ENCODE data around the gene TGM2. TPM values are rescaled to one million over a fixed set of nuclear protein-coding genes. Genes with fewer than 3 reads are reported as not detected.
A peak's percentile ranks its signal among the peaks of the same experiment; 100 is the strongest.

TGM2 gene
- total and polyA plus RNA-seq, 9 of the 15 experiments (the other 6 are each of a cell fraction or from before 2014, with no cell fraction given): 5.5 to 78.5 (median 37.6) TPM

DNA sequence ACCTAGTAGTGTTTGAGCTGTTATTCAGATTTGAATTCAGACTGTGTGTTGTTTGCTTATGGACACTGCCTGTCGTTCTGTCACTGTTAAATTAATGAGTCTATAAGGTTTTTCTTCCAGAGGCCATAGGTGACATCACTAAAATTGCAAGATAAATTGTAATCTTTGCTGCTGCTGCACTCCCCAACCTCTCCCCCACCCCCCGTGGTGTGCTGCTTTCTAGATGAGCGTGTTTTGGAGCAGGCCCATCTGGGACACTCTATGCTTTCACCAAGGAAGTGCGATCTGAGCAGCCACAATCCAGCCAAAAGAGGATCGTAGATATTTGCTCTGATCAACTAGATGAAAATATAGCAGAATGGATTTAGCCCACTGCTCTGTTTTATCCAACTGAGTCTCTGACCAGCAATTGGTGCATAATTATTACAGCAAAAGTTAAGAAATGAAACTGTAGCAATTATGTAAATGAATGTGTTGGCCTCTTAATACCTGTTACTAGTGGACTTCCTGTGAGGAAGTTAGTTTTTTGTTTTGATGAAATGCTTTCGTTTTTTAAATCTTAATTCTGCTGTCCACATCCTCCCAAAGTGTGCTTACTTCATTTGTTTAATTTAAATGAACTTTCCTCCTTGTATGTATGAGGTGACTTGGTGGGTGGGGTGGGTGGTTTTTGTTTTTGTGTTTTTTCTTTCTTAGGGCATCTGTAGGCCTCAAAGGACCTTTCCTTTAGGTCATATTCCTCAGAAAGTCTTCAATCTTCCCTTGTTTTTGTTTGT, 73.4 kb downstream of the TGM2 start (continued):
- TF ChIP-seq REST (IDR thresholded peaks at IDR 0.05; ENCODE audit: borderline replicate concordance) (peak; percentile 15; the same call in 1 of the 2 replicates), REST (CRISPR knock-in tag; IDR thresholded peaks at IDR 0.05; ENCODE audit: low read depth) (no peak), TRIM24 (IDR thresholded peaks at IDR 0.05) (no peak), ZNF239 (CRISPR knock-in tag; IDR thresholded peaks at IDR 0.05) (no peak), ZNF124 (CRISPR knock-in tag; IDR thresholded peaks at IDR 0.05) (no peak), GTF2E2 (tag; IDR thresholded peaks at IDR 0.05) (no peak), PYGO2 (tag; IDR thresholded peaks at IDR 0.05) (no peak), NR2C1 (IDR thresholded peaks at IDR 0.05) (no peak), NR2C1 (tag; IDR thresholded peaks at IDR 0.05) (0 out of 2 replicates have a peak, but pooled peaks have one; percentile 37), GABPA (tag; conservative IDR thresholded peaks at IDR 0.05; ENCODE audit: low read depth) (peak; percentile 49), SMARCE1 (IDR thresholded peaks at IDR 0.05) (peak; percentile 45; the same call in 1 of the 2 replicates), ZNF184 (CRISPR knock-in tag; IDR thresholded peaks at IDR 0.05) (no peak), ZNF707 (CRISPR knock-in tag; conservative IDR thresholded peaks at IDR 0.05) (no peak), EHMT2 (IDR thresholded peaks at IDR 0.05) (no peak), ZNF175 (CRISPR knock-in tag; IDR thresholded peaks at IDR 0.05; ENCODE audit: low read depth) (peak; percentile 75), CTBP1 (IDR thresholded peaks at IDR 0.05; ENCODE audit: borderline replicate concordance) (peak; percentile 43; the same call in 1 of the 2 replicates), FOXA3 (CRISPR knock-in tag; conservative IDR thresholded peaks at IDR 0.05 in 1 of 2, IDR thresholded peaks at IDR 0.05 in 1 of 2) (0 out of 4 replicates have a peak, but pooled peaks of 1 of the 2 experiments have one; percentile 35)
- TF ChIP-seq, protein P1, sequence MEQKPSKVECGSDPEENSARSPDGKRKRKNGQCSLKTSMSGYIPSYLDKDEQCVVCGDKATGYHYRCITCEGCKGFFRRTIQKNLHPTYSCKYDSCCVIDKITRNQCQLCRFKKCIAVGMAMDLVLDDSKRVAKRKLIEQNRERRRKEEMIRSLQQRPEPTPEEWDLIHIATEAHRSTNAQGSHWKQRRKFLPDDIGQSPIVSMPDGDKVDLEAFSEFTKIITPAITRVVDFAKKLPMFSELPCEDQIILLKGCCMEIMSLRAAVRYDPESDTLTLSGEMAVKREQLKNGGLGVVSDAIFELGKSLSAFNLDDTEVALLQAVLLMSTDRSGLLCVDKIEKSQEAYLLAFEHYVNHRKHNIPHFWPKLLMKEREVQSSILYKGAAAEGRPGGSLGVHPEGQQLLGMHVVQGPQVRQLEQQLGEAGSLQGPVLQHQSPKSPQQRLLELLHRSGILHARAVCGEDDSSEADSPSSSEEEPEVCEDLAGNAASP (IDR thresholded peaks at IDR 0.05): no peak
- TF ChIP-seq, protein P2, sequence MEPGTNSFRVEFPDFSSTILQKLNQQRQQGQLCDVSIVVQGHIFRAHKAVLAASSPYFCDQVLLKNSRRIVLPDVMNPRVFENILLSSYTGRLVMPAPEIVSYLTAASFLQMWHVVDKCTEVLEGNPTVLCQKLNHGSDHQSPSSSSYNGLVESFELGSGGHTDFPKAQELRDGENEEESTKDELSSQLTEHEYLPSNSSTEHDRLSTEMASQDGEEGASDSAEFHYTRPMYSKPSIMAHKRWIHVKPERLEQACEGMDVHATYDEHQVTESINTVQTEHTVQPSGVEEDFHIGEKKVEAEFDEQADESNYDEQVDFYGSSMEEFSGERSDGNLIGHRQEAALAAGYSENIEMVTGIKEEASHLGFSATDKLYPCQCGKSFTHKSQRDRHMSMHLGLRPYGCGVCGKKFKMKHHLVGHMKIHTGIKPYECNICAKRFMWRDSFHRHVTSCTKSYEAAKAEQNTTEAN (CRISPR knock-in tag; IDR thresholded peaks at IDR 0.05): no peak
